SK-N-MC (cell line): ENCODE results near the gene MRPL55.

ENCODE experiments used
- DNase-seq: peaks from one replicate; pipeline ENCODE4 v3.0.0-alpha.2; 2011; ENCODE audit warnings: low read depth, low spot score
- H3K27ac ChIP-seq: fragments of 200-600 bp; sonication (generic); 2 replicates; pipeline ENCODE4 v1.5.1; 2016; ENCODE audit warnings: mixed run types
- H3K36me3 ChIP-seq: fragments of 200-600 bp; sonication (generic); 2 replicates; pipeline ENCODE4 v1.6.1; 2017; ENCODE audit warnings: antibody characterized with exemption, low read length, mixed read lengths; ENCODE audit not compliant: insufficient read depth
- H3K4me3 ChIP-seq: fragments of 200-600 bp; sonication (generic); 2 replicates; pipeline ENCODE4 v1.5.1; 2016
- H3K9ac ChIP-seq: fragments of 200-600 bp; sonication (generic); 2 replicates; pipeline ENCODE4 v1.8.0; 2017; ENCODE audit warnings: mixed run types, mixed read lengths; ENCODE audit not compliant: insufficient read length
- H3K9me3 ChIP-seq: fragments of 200-600 bp; sonication (generic); 2 replicates; pipeline ENCODE4 v1.6.1; 2017; ENCODE audit warnings: low read depth, mild to moderate bottlenecking, antibody characterized with exemption, low read length, moderate library complexity, mixed read lengths
- EZH2 ChIP-seq: fragments of 200-600 bp; sonication (generic); IDR thresholded peaks from one replicate; pipeline ENCODE4 v1.6.1; 2017; ENCODE audit warnings: antibody characterized with exemption
- FOXP2 ChIP-seq: optimal IDR thresholded peaks from 2 replicates; pipeline ENCODE3; 2011; ENCODE audit warnings: mild to moderate bottlenecking, moderate library complexity; ENCODE audit not compliant: insufficient read depth; ENCODE audit errors: extremely low read length, control extremely low read depth
- POLR2AphosphoS5 ChIP-seq: IDR thresholded peaks from 2 replicates; pipeline ENCODE4 v1.6.1; 2012; ENCODE audit warnings: mild to moderate bottlenecking, low read depth, low read length, borderline replicate concordance

The MRPL55 gene

DNA sequence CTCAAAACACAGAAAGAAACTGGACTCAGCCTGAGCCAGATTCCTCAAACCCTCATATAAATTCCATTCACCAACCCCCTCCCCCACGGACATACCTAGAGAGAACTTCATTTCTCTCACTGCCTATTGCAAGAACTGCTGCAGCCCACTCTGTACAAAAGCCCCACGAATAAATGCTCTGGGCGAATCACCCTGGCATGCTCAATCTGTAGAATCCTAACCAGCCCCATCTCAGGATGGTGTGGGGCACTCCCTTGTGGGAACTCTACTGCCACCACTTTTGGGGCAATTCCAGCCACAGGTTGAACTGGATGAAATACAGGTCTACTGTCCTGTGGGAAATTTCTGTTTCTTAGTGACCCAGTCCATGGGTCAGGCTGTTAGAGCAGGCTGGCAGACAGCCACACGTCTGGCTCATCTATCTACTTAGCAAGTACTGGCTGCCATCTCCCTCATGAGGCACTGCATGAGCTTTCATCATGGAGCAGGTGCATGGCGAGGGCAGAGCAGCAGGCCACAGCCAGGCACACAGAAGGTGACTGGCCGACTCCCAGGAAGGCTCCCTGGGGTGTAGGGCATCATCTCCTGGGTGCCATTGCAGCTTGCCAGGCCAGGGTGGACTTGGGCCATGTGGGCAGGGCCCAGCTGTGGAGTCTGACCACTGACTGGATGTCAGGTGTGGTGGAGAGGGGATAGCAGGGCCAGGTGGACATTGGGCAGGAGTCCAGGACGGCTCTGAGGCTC, 4.4 kb downstream of the MRPL55 start:
- Histone ChIP-seq H3K9ac (peak overlapping the region; percentile 5), H3K4me3 (peak overlapping the region; percentile 92; the same call in 1 of the 2 replicates), H3K27ac (no peak overlapping the region), H3K9me3 (no peaks in the 10 kb centered on the region), H3K36me3 (peaks cover 16% of the 10 kb centered on the region; the same call in 1 of the 2 replicates)
- no peak for DNase-seq
- no peak for TF ChIP-seq FOXP2
- no peak; the same call in 1 of the 2 replicates for TF ChIP-seq POLR2AphosphoS5
- TF ChIP-seq EZH2: no peak

DNA sequence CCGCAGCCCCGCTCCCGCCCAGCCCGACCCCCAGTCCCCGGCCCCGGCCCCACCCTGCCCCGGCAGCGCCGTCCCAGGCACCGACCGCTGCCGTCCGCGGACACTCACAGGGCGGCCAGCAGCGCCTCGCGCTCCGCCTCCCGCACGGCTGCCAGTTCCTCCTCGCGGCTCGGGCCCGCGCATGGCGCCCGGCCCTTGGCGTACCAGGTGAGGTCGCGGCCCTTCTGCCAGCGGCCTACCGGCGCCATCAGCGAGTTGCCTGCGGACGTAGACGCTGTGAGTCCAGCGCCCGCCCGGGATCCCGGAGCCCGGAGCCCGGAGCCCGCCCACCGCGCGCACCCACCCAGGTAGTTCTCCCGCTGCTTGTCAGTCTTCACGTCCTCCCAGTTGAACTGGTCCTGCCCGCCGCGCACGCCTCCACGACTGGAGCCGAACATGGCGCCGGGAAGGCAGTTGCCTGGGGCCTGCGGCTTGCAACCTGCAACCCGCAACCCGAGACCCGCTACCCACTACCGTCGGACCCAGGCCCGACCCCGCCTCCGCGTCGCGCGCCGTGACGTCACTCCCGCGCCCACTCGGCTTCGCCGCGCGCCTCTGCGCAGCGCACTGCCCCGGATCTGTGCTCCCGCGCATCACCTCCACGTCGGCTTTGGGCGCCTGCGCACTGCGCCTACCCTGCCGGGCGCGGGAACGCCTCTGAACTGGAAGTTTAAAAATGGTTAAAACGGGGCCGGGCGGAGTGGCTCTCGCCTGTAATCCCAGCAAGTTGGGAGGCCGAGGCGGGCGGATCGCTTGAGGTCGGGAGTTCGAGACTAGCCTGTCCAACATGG, 6.1 kb downstream of the MRPL55 start, which contains the start of gene C1orf35:
TSS of gene C1orf35 (minus strand) at position 535 of the 830 bp plus-strand sequence. CDS start at position 437, 98 bp downstream.
- H3K36me3 ChIP-seq: peaks cover 33% of the 10 kb centered on the region; the same call in 1 of the 2 replicates

DNA sequence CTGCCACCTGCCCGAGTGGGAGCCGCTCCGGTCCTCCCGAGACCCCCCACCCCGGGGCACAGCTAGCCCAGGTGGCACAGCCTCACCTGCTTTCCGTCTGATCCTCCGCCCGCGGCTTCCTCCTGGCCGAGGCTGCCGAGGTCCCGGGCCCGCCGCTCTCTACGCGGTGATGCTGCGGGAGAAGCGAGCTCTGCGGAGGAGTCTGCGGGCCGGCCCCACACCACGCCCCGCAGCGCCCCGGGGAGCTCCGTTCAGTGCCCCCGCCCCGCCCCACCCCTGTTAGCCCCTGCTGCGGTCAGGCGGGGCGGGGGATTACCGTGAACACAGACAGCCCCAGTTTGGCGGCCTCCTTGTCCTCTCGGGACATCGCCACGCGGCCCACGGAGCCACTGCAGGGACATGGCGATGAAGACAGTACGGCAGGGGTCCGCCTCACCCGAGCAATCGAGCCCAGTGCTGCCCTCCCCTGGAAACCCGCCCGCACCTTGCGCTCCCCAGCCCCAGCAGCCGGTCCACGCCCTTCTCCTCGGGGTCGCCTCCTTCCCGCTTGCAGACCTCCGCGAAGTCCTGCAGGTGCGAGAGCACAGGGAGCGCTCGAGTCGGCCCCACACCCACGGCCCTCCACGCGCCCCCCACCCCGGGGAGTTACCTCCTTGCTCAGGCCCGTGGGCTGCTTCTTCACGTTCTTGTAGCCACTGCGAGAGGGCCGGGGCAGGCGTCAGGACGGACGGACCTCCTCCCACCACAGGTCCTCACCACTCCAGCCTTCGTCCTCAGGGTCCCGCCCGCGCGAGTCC, 6.9 kb downstream of the MRPL55 start:
- H3K9me3 ChIP-seq: no peaks in the 10 kb centered on the region
- TF ChIP-seq EZH2: no peak
- no peak for TF ChIP-seq FOXP2
- TF ChIP-seq POLR2AphosphoS5: no peak
- peak overlapping the region; percentile 92 for H3K4me3 ChIP-seq
- DNase-seq: no peak
- H3K36me3 ChIP-seq: peaks cover 41% of the 10 kb centered on the region; the same call in 1 of the 2 replicates
- H3K27ac ChIP-seq: no peak overlapping the region
- H3K9ac ChIP-seq: peak overlapping the region; percentile 88

More for the DNA sequence above, 6.1 kb downstream of the MRPL55 start, which contains the start of gene C1orf35:
- H3K27ac ChIP-seq: peak within 1 kb of the TSS; percentile 80
- TF ChIP-seq FOXP2 (no peak), EZH2 (no peak), POLR2AphosphoS5 (peak; percentile 84; the same call in 1 of the 2 replicates)
- H3K4me3 ChIP-seq: peak within 1 kb of the TSS; percentile 92
- DNase-seq: peak; percentile 65
- no peaks in the 10 kb centered on the region for H3K9me3 ChIP-seq
- H3K9ac ChIP-seq: peak within 1 kb of the TSS; percentile 88

DNA sequence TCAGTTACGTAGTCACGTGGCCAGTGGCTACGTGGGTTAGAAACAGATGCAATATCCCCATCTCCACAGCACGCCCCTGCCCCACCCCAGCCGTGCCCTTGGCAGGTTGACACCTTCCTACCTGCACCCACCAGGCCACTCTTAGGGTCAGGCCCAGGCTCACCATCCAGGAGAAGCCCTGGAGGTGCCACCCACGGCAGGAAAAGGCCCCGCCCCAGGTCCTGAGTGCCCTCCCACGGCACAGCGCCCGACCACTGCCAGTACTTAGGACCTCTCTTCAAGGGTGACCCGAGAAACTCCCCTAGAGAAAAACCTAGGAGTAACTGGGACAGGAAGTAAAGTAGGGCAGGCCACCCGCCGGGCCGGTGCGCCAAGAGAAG, 7.5 kb downstream of the MRPL55 start:
- Histone ChIP-seq H3K9me3 (no peaks in the 10 kb centered on the region), H3K9ac (no peak overlapping the region), H3K4me3 (peak overlapping the region; percentile 92), H3K27ac (no peak overlapping the region), H3K36me3 (peaks cover 42% of the 10 kb centered on the region; the same call in 1 of the 2 replicates)
- DNase-seq: no peak
- TF ChIP-seq FOXP2 (no peak), EZH2 (no peak), POLR2AphosphoS5 (no peak)

DNA sequence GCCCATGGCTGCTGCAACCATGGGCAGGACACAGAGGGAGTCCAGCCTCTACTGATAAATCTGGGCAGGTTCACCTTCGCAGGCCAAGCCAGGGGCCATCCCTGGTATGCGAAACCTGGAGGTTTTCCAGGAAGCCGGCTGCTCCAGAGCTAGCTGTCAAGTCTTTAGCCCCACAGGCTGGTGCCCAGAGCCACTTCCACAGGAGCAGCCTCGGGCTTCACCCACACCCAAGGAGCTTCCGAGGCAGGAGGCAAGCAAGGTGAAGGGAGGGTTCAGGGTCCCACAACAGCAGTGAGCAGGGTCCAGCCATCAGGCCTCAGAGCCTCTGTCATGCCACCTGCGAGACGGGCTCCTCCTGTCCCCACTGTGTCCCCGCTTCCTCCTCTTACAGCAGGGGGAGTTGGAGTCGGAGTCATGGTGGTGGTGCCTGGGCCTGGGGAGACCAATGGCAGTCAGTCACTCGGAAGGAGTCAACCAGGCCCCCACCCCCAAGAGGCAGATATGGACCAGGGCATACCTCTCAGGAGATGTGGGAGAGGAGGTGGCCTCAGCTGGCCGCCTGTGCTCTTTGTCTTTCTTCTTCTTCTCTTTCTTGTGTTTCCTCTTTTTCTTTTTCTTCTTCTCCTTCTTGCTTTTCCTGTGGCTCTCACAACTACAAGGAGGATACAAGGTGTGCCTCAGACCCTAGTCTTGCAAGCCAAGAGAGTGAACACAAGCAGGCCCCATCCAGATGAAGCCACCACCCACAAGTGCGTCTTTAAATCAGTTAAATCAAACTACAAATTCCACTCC, 8.1 kb downstream of the MRPL55 start:
- Histone ChIP-seq H3K4me3 (no peak overlapping the region), H3K9ac (no peak overlapping the region), H3K36me3 (peaks cover 37% of the 10 kb centered on the region; the same call in 1 of the 2 replicates), H3K27ac (no peak overlapping the region), H3K9me3 (no peaks in the 10 kb centered on the region)
- no peak for DNase-seq
- TF ChIP-seq EZH2 (no peak), FOXP2 (no peak), POLR2AphosphoS5 (no peak; the same call in 1 of the 2 replicates)

DNA sequence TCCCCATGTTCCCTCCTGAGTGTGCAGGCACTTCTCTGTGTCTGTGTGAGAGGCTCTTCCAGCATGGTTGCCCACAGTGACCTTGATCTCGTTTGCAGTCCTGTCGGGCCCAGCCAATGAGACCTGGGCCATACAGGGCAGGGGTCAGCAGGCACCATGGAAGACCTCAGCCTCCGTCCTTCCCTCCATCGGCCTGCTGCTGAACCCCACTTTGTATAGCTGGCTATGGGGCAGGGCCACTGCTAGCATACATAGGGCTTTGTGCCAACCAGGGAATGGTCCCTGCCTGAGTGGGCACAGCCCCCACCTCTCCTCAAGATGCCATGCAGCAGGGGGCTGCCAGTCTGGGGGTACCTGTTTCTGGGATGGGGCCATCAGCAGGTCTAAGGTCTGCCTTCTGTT, 9.8 kb downstream of the MRPL55 start:
- Histone ChIP-seq H3K27ac (no peak overlapping the region), H3K9ac (no peak overlapping the region), H3K36me3 (peaks cover 50% of the 10 kb centered on the region)

DNA sequence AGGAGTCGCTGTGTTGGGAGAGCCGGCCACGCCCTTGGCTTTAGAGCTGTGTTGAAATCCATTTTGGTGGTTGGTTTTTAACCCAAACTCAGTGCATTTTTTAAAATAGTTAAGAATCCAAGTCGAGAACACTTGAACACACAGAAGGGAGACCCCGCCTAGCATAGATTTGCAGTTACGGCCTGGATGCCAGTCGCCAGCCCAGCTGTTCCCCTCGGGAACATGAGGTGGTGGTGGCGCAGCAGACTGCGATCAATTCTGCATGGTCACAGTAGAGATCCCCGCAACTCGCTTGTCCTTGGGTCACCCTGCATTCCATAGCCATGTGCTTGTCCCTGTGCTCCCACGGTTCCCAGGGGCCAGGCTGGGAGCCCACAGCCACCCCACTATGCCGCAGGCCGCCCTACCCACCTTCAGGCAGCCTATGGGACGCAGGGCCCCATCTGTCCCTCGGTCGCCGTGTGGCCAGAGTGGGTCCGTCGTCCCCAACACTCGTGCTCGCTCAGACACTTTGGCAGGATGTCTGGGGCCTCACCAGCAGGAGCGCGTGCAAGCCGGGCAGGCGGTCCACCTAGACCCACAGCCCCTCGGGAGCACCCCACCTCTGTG, 10.7 kb downstream of the MRPL55 start:
- TF ChIP-seq POLR2AphosphoS5 (peak; percentile 41; the same call in 1 of the 2 replicates), FOXP2 (no peak)
- no peaks in the 10 kb centered on the region for H3K9me3 ChIP-seq
- H3K36me3 ChIP-seq: peaks cover 50% of the 10 kb centered on the region
- no peak overlapping the region for H3K9ac ChIP-seq
- 0 out of 2 replicates have a peak overlapping the region, but pooled peaks have one; percentile 46 for H3K27ac ChIP-seq
- no peak for DNase-seq
- no peak overlapping the region for H3K4me3 ChIP-seq

More for the DNA sequence above, 9.8 kb downstream of the MRPL55 start:
- Histone ChIP-seq H3K9me3 (no peaks in the 10 kb centered on the region), H3K4me3 (no peak overlapping the region)
- no peak for DNase-seq
- TF ChIP-seq EZH2: no peak
- no peak; the same call in 1 of the 2 replicates for TF ChIP-seq POLR2AphosphoS5
- TF ChIP-seq FOXP2: no peak
